HCT116 (cell line): Measurements from ENCODE around the gene CPT1A. TPM values are rescaled to one million over a fixed set of nuclear protein-coding genes. Genes with fewer than 3 reads are reported as not detected.

Experiments
- ATAC-seq: fragments of 200-7000 bp; cut with Tn5 transposase; 2 replicates; pipeline ENCODE4 v1.9.1; 2020; ENCODE audit warnings: mild to moderate bottlenecking, moderate library complexity
- BruUV-seq: library from RNA; stranded (reverse); fragments of 400-500 nt; replicated peaks from 2 replicates; lab custom pipeline; 2021; lab: Mats Ljungman, UMichigan
- CTCF ChIA-PET: fragments of 300-600 bp; sonication (Branson Sonifier 250); formaldehyde crosslinking; loops from one replicate; lab custom pipeline; 2021; ENCODE audit warnings: antibody characterized with exemption; lab: Charles Lee
- POLR2A ChIA-PET: fragments of 300-600, 350-600 bp; sonication (Branson Sonifier 250); formaldehyde crosslinking; loops from one replicate; lab custom pipeline; 2021; ENCODE audit warnings: antibody characterized with exemption; lab: Charles Lee
- RAD21 ChIA-PET, 2 experiments: fragments of 300-600 bp; sonication (Branson Sonifier 250); formaldehyde crosslinking; loops; one replicate each; lab custom pipeline; 2023; ENCODE audit warnings: low total read pairs in 2 of 2; ENCODE audit not compliant: uncharacterized antibody in 2 of 2, unreplicated experiment in 2 of 2, low non-redundant PET in 1 of 2; lab: Charles Lee
- DNase-seq: peaks from one replicate; pipeline ENCODE4 v3.0.0-alpha.2; 2010; ENCODE audit warnings: low read depth, low spot score
- H2AFZ ChIP-seq: fragments of 200-600 bp; shearing (Covaris generic), sonication (generic); 2 replicates; pipeline ENCODE4 v1.6.1; 2017; ENCODE audit warnings: low read depth, mixed run types, mixed read lengths, antibody characterized with exemption, low read length; ENCODE audit not compliant: poor library complexity, severe bottlenecking
- H3K27ac ChIP-seq: 2 replicates; pipeline ENCODE4 v1.5.1; 2012; ENCODE audit warnings: low read depth, low read length
- H3K27me3 ChIP-seq: fragments of 200-600 bp; sonication (generic); 2 replicates; pipeline ENCODE4 v1.6.1; 2016; ENCODE audit warnings: mixed run types, low read length, mixed read lengths; ENCODE audit not compliant: insufficient read depth
- H3K36me3 ChIP-seq, 2 experiments: fragments of 200-500 bp in 1 of 2; fragments of 200-600 bp in 1 of 2; sonication (Bioruptor generic) in 1 of 2; sonication (generic) in 1 of 2; 2 replicates each; pipeline versions ENCODE4 v1.5.1 to v1.6.1; 2014 to 2016; ENCODE audit warnings: low read length in 2 of 2, inconsistent platforms in 1 of 2, mixed read lengths in 1 of 2, mixed run types in 1 of 2; ENCODE audit not compliant: insufficient read depth in 2 of 2, control insufficient read depth in 1 of 2
- H3K4me1 ChIP-seq, 2 experiments: fragments of 200-600 bp in 1 of 2; sonication (generic) in 1 of 2; 2 replicates each; pipeline versions ENCODE4 v1.5.1 to v1.6.1; 2012 to 2017; ENCODE audit warnings: low read length in 2 of 2, inconsistent platforms in 1 of 2, mild to moderate bottlenecking in 1 of 2, mixed read lengths in 1 of 2, mixed run types in 1 of 2, moderate library complexity in 1 of 2; ENCODE audit not compliant: insufficient read depth in 2 of 2, control insufficient read depth in 1 of 2
- H3K4me2 ChIP-seq: fragments of 200-600 bp; sonication (generic); 2 replicates; pipeline ENCODE4 v1.6.1; 2017; ENCODE audit warnings: mixed run types, low read length, mixed read lengths
- H3K4me3 ChIP-seq, 2 experiments: fragments of 200-600 bp in 1 of 2; sonication (generic) in 1 of 2; replicated peaks in 1 of 2; 2 replicates each; pipeline ENCODE4 v1.5.1; 2011 to 2016; ENCODE audit warnings: low read length in 2 of 2, control low read depth in 1 of 2, low read depth in 1 of 2, mild to moderate bottlenecking in 1 of 2, mixed read lengths in 1 of 2, mixed run types in 1 of 2
- H3K79me2 ChIP-seq: fragments of 200-600 bp; sonication (generic); 2 replicates; pipeline ENCODE4 v1.6.1; 2017; ENCODE audit warnings: mild to moderate bottlenecking, mixed run types, low read length, moderate library complexity, mixed read lengths; ENCODE audit not compliant: insufficient read depth
- H3K9ac ChIP-seq: fragments of 200-600 bp; sonication (generic); 2 replicates; pipeline ENCODE4 v1.6.1; 2016; ENCODE audit warnings: low read length, mixed read lengths
- H3K9me2 ChIP-seq: fragments of 200-600 bp; sonication (generic), shearing (Covaris generic); 2 replicates; pipeline ENCODE4 v1.6.1; 2017; ENCODE audit warnings: mixed run types, mild to moderate bottlenecking, moderate library complexity; ENCODE audit not compliant: insufficient read depth
- H3K9me3 ChIP-seq, 2 experiments: fragments of 200-500 bp in 1 of 2; fragments of 200-600 bp in 1 of 2; sonication (Bioruptor generic) in 1 of 2; sonication (generic) in 1 of 2; 2 replicates each; pipeline ENCODE4 v1.6.1; 2014 to 2017; ENCODE audit warnings: low read length in 2 of 2, mixed read lengths in 2 of 2, inconsistent platforms in 1 of 2, low read depth in 1 of 2, mild to moderate bottlenecking in 1 of 2, mixed run types in 1 of 2, moderate library complexity in 1 of 2; ENCODE audit not compliant: control insufficient read depth in 1 of 2, insufficient read depth in 1 of 2
- H4K20me1 ChIP-seq: fragments of 200-600 bp; sonication (generic), shearing (Covaris generic); 2 replicates; pipeline ENCODE4 v1.6.1; 2017; ENCODE audit warnings: mixed run types, mild to moderate bottlenecking, moderate library complexity; ENCODE audit not compliant: insufficient read depth
- CBX3 ChIP-seq: IDR thresholded peaks from 2 replicates; pipeline ENCODE4 v1.6.1; 2012; ENCODE audit warnings: low read depth
- ELF1 ChIP-seq: IDR thresholded peaks from 2 replicates; pipeline ENCODE4 v1.6.1; 2012; ENCODE audit warnings: low read depth, borderline replicate concordance
- FOSL1 ChIP-seq: IDR thresholded peaks from 2 replicates; pipeline ENCODE4 v1.6.1; 2012; ENCODE audit warnings: low read depth
- JUND ChIP-seq: IDR thresholded peaks from 2 replicates; pipeline ENCODE4 v1.6.1; 2012
- POLR2A ChIP-seq: IDR thresholded peaks from 2 replicates; pipeline ENCODE4 v1.7.0; 2011; ENCODE audit warnings: borderline replicate concordance; ENCODE audit not compliant: insufficient read depth, insufficient read length; ENCODE audit errors: extremely low read depth
- RAD21 ChIP-seq: IDR thresholded peaks from 2 replicates; pipeline ENCODE4 v1.6.1; 2012; ENCODE audit warnings: low read depth, mild to moderate bottlenecking
- SIN3A ChIP-seq: IDR thresholded peaks from 2 replicates; pipeline ENCODE4 v1.6.1; 2012; ENCODE audit warnings: low read depth
- SP1 ChIP-seq: IDR thresholded peaks from 2 replicates; pipeline ENCODE4 v1.6.1; 2012; ENCODE audit warnings: low read depth
- ZNF274 ChIP-seq: fragments of 200-500 bp; sonication (Bioruptor generic); IDR thresholded peaks from 2 replicates; pipeline ENCODE4 v1.6.1; 2014; ENCODE audit warnings: mild to moderate bottlenecking, low read depth, low read length, inconsistent platforms
- intact Hi-C: fragments of 100-400 bp; cut with micrococcal nuclease; formaldehyde crosslinking; loops from 2 replicates; pipeline ENCODE4 v1.10.0; 2022
- total RNA-seq: library from RNA; stranded (reverse); gene quantifications from one replicate; pipeline ENCODE4 v1.2.1, GENCODE V29; 2021; ENCODE audit not compliant: unreplicated experiment
- TF ChIP-seq, protein P1 (sequence below), 3 experiments: fragments of 200-600 bp in 1 of 3; sonication (generic) in 1 of 3; IDR thresholded peaks in 2 of 3; conservative IDR thresholded peaks in 1 of 3; 2 replicates each; pipeline ENCODE4 v1.5.1; 2012 to 2017; ENCODE audit warnings: low read depth in 2 of 3, low read length in 2 of 3, antibody characterized with exemption in 1 of 3, borderline replicate concordance in 1 of 3, control low read depth in 1 of 3, mild to moderate bottlenecking in 1 of 3, mixed read lengths in 1 of 3, mixed run types in 1 of 3, moderate library complexity in 1 of 3; ENCODE audit not compliant: insufficient read depth in 1 of 3
- TF ChIP-seq, protein P2 (sequence below): IDR thresholded peaks from 2 replicates; pipeline ENCODE4 v1.6.1; 2011; ENCODE audit warnings: mild to moderate bottlenecking, low read length, moderate library complexity; ENCODE audit not compliant: insufficient replicate concordance; ENCODE audit errors: extremely low read depth

The CPT1A gene
- total RNA-seq, 1 experiment from 2014 or later, result 54.4 TPM

DNA sequence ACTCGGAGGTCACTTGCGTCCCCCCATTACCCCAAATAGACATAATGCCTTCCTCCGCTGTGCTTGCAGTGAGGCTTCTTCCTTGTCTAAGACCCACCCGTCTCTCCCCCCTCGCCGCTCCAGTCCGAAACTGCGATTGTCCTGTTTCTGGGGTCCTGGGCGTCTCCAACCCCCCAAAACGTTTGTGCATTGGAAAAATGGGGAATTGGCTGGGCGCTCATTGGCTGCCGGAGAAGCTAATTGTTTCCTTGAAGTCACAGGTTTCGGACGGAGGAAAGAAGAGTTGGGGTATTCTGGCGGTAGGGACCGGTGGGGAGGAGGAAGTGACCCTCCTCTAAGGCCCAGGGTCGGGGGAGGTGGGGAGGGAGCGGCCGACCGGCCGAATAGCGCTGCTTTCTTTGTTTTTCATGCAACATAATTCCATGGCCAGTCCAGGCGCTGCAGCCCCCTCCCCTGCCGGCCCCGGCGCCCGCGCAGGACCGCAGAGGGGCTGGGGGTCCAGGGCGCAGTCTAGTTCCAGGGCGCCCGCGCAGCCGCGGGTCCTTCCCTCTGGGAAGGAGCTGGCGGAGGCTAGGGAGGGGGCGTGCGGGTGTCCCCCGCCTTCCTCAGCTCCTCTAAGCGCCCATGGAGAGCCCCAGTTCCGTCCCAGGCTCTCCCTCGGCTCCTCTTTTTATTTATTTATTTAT is 12.7 kb upstream of the CPT1A start:
- DNase-seq, result no peak
- TF ChIP-seq FOSL1, result no peak
- no peak for TF ChIP-seq SIN3A
- TF ChIP-seq, protein P1, sequence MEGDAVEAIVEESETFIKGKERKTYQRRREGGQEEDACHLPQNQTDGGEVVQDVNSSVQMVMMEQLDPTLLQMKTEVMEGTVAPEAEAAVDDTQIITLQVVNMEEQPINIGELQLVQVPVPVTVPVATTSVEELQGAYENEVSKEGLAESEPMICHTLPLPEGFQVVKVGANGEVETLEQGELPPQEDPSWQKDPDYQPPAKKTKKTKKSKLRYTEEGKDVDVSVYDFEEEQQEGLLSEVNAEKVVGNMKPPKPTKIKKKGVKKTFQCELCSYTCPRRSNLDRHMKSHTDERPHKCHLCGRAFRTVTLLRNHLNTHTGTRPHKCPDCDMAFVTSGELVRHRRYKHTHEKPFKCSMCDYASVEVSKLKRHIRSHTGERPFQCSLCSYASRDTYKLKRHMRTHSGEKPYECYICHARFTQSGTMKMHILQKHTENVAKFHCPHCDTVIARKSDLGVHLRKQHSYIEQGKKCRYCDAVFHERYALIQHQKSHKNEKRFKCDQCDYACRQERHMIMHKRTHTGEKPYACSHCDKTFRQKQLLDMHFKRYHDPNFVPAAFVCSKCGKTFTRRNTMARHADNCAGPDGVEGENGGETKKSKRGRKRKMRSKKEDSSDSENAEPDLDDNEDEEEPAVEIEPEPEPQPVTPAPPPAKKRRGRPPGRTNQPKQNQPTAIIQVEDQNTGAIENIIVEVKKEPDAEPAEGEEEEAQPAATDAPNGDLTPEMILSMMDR (IDR thresholded peaks at IDR 0.05 in 2 of 3, conservative IDR thresholded peaks at IDR 0.05 in 1 of 3; ENCODE audit: borderline replicate concordance in 1 of 3, insufficient read depth in 1 of 3, low read depth in 2 of 3, low read length in 2 of 3), result no peak
- TF ChIP-seq RAD21, result no peak
- TF ChIP-seq SP1, result no peak
- H3K27ac ChIP-seq, result no peak overlapping the region
- CTCF ChIA-PET, result interaction anchor here (1.8 kb wide), 1 partner anchor 10 kb away, joined by 7 read pairs; no protein-coding TSS in a partner anchor
- H3K9ac ChIP-seq, result no peak overlapping the region
- H3K27me3 ChIP-seq, result no peaks in the 10 kb centered on the region
- no peak overlapping the region for H3K4me2 ChIP-seq
- no TSS peak for BruUV-seq
- H3K79me2 ChIP-seq, result no peaks in the 10 kb centered on the region
- POLR2A ChIA-PET, result no interaction called here
- intact Hi-C loops, result no loop called here
- RAD21 ChIA-PET, result no interaction called here
- no peaks in the 10 kb centered on the region for H4K20me1 ChIP-seq
- no peak for ATAC-seq
- H3K9me2 ChIP-seq, result no peaks in the 10 kb centered on the region
- H3K4me3 ChIP-seq, result no peak overlapping the region
- no peaks in the 10 kb centered on the region for H3K9me3 ChIP-seq
- no peak overlapping the region for H2AFZ ChIP-seq
- no peaks in the 10 kb centered on the region for H3K36me3 ChIP-seq
- H3K4me1 ChIP-seq, result peaks cover 5 to 15% of the 10 kb centered on the region in 2 experiments; a peak in 3 of 4 replicates

DNA sequence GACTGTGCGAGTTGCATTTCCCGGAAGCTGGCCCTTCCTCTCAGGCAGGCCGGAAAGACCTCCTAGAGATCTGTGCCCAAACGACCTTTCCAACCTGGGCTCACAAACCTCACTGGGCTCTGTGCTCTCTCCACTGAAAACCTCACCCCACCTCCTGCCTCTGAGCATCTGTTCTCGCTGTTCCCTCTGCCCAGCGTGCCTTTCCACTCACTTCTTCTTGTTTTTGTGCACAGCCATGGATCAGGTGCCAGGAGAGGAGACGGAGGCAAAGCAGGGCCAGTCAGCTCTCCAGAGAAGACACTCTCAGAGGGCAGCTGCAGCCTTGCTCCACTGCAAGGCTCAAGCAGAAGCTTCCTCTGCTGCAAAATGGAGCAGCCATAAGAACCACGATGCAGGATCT is 10.9 kb upstream of the CPT1A start:
- no peak overlapping the region for H3K9ac ChIP-seq
- no peaks in the 10 kb centered on the region for H4K20me1 ChIP-seq
- no TSS peak for BruUV-seq
- peaks cover 5 to 9% of the 10 kb centered on the region in 2 experiments; a peak in 3 of 4 replicates for H3K4me1 ChIP-seq
- no peaks in the 10 kb centered on the region for H3K27me3 ChIP-seq
- H3K36me3 ChIP-seq, result no peaks in the 10 kb centered on the region
- intact Hi-C loops, result no loop called here
- no peaks in the 10 kb centered on the region for H3K9me2 ChIP-seq
- no peak overlapping the region for H3K4me3 ChIP-seq
- no peak overlapping the region for H3K27ac ChIP-seq
- ChIA-PET RAD21 (no interaction called here), CTCF (interaction anchor here (1.8 kb wide), 1 partner anchor 8 kb away, joined by 7 read pairs; no protein-coding TSS in a partner anchor), POLR2A (no interaction called here)
- H3K4me2 ChIP-seq, result no peak overlapping the region
- H3K9me3 ChIP-seq, result no peaks in the 10 kb centered on the region
- H3K79me2 ChIP-seq, result no peaks in the 10 kb centered on the region
- no peak for ATAC-seq
- no peak overlapping the region for H2AFZ ChIP-seq
- DNase-seq, result no peak
- TF ChIP-seq SP1 (no peak), CBX3 (no peak), ZNF274 (no peak), POLR2A (no peak), RAD21 (no peak), JUND (no peak), ELF1 (no peak)
- TF ChIP-seq, protein P2, sequence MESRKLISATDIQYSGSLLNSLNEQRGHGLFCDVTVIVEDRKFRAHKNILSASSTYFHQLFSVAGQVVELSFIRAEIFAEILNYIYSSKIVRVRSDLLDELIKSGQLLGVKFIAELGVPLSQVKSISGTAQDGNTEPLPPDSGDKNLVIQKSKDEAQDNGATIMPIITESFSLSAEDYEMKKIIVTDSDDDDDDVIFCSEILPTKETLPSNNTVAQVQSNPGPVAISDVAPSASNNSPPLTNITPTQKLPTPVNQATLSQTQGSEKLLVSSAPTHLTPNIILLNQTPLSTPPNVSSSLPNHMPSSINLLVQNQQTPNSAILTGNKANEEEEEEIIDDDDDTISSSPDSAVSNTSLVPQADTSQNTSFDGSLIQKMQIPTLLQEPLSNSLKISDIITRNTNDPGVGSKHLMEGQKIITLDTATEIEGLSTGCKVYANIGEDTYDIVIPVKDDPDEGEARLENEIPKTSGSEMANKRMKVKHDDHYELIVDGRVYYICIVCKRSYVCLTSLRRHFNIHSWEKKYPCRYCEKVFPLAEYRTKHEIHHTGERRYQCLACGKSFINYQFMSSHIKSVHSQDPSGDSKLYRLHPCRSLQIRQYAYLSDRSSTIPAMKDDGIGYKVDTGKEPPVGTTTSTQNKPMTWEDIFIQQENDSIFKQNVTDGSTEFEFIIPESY, result no peak
- TF ChIP-seq, protein P1 (IDR thresholded peaks at IDR 0.05 in 2 of 3, conservative IDR thresholded peaks at IDR 0.05 in 1 of 3; ENCODE audit: borderline replicate concordance in 1 of 3, insufficient read depth in 1 of 3, low read depth in 2 of 3, low read length in 2 of 3), result no peak
